Ishikawa (cell line): ENCODE data around the gene SYCP2.

Experiments
- CEBPB ChIP-seq: IDR thresholded peaks from 2 replicates; pipeline ENCODE4 v1.6.1; 2012
- CREB1 ChIP-seq: IDR thresholded peaks from 2 replicates; pipeline ENCODE4 v1.6.1; 2012; ENCODE audit warnings: low read depth
- EGR1 ChIP-seq: IDR thresholded peaks from 2 replicates; pipeline ENCODE4 v1.6.1; 2012
- EP300 ChIP-seq: IDR thresholded peaks from 2 replicates; pipeline ENCODE4 v1.6.1; 2012; ENCODE audit warnings: borderline replicate concordance
- FOXM1 ChIP-seq: IDR thresholded peaks from 2 replicates; pipeline ENCODE4 v1.6.1; 2012; ENCODE audit warnings: low read depth, borderline replicate concordance
- MAX ChIP-seq: IDR thresholded peaks from 2 replicates; pipeline ENCODE4 v1.6.1; 2012
- NFIC ChIP-seq: IDR thresholded peaks from 2 replicates; pipeline ENCODE4 v1.6.1; 2012
- RAD21 ChIP-seq: IDR thresholded peaks from 2 replicates; pipeline ENCODE4 v1.6.1; 2012; ENCODE audit warnings: low read depth
- TAF1 ChIP-seq: IDR thresholded peaks from 2 replicates; pipeline ENCODE4 v1.6.1; 2012; ENCODE audit warnings: low read depth, mild to moderate bottlenecking
- TCF12 ChIP-seq: IDR thresholded peaks from 2 replicates; pipeline ENCODE4 v1.6.1; 2012; ENCODE audit warnings: low read depth
- TEAD4 ChIP-seq: IDR thresholded peaks from 2 replicates; pipeline ENCODE4 v1.6.1; 2012
- USF1 ChIP-seq: IDR thresholded peaks from 2 replicates; pipeline ENCODE4 v1.6.1; 2012
- YY1 ChIP-seq: IDR thresholded peaks from 2 replicates; pipeline ENCODE4 v1.6.1; 2012; ENCODE audit warnings: low read depth
- ZBTB7A ChIP-seq: IDR thresholded peaks from 2 replicates; pipeline ENCODE4 v1.6.1; 2012; ENCODE audit warnings: low read depth
- TF ChIP-seq, protein P1 (sequence below): IDR thresholded peaks from 2 replicates; pipeline ENCODE4 v1.6.1; 2012; ENCODE audit warnings: low read depth, mild to moderate bottlenecking

Gene SYCP2

GRCh38 chr20:59871096-59871495, 62.3 kb downstream of the SYCP2 start:
- TF ChIP-seq USF1 (no peak), YY1 (no peak), EGR1 (no peak), TCF12 (no peak), TAF1 (no peak), FOXM1 (no peak), EP300 (no peak), ZBTB7A (no peak), CEBPB (no peak), TEAD4 (no peak), CREB1 (no peak), NFIC (no peak), RAD21 (no peak), MAX (no peak)
- TF ChIP-seq, protein P1, sequence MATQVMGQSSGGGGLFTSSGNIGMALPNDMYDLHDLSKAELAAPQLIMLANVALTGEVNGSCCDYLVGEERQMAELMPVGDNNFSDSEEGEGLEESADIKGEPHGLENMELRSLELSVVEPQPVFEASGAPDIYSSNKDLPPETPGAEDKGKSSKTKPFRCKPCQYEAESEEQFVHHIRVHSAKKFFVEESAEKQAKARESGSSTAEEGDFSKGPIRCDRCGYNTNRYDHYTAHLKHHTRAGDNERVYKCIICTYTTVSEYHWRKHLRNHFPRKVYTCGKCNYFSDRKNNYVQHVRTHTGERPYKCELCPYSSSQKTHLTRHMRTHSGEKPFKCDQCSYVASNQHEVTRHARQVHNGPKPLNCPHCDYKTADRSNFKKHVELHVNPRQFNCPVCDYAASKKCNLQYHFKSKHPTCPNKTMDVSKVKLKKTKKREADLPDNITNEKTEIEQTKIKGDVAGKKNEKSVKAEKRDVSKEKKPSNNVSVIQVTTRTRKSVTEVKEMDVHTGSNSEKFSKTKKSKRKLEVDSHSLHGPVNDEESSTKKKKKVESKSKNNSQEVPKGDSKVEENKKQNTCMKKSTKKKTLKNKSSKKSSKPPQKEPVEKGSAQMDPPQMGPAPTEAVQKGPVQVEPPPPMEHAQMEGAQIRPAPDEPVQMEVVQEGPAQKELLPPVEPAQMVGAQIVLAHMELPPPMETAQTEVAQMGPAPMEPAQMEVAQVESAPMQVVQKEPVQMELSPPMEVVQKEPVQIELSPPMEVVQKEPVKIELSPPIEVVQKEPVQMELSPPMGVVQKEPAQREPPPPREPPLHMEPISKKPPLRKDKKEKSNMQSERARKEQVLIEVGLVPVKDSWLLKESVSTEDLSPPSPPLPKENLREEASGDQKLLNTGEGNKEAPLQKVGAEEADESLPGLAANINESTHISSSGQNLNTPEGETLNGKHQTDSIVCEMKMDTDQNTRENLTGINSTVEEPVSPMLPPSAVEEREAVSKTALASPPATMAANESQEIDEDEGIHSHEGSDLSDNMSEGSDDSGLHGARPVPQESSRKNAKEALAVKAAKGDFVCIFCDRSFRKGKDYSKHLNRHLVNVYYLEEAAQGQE, result no peak

- TF ChIP-seq CREB1, result no peak
These were observed 67.1 kb downstream of the SYCP2 start for GRCh38 chr20:59866338-59866737.

- TF ChIP-seq MAX (no peak), USF1 (no peak), FOXM1 (no peak), EP300 (no peak), TCF12 (no peak), EGR1 (no peak), CEBPB (no peak), TEAD4 (no peak), RAD21 (no peak), NFIC (no peak), TAF1 (no peak), CREB1 (no peak), ZBTB7A (no peak), YY1 (no peak)
- TF ChIP-seq, protein P1, result no peak
These were observed 68.7 kb downstream of the SYCP2 start for GRCh38 chr20:59864726-59865125.

DNA sequence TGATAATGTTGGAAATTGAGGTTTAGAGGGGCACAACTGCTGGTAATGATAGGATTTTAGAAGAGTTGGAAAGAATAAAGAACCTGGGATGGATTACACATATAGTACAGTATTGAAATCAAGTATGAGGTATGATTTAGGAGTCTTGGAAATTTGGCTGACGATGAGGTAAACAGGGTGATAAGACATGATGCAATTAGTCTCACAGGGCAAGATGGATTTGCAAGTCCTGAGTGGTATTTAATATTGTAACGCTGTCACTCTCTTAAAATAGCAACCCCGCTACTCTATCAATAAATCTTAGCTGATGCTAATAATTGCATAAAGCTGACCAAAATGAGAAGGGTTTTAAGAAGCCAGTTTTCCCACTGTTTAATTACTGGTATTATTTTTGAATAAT, 70.4 kb downstream of the SYCP2 start:
- TF ChIP-seq TEAD4 (no peak), ZBTB7A (no peak), NFIC (no peak), FOXM1 (no peak), CEBPB (no peak), MAX (no peak), TAF1 (no peak), EGR1 (no peak), EP300 (no peak), CREB1 (no peak)

DNA sequence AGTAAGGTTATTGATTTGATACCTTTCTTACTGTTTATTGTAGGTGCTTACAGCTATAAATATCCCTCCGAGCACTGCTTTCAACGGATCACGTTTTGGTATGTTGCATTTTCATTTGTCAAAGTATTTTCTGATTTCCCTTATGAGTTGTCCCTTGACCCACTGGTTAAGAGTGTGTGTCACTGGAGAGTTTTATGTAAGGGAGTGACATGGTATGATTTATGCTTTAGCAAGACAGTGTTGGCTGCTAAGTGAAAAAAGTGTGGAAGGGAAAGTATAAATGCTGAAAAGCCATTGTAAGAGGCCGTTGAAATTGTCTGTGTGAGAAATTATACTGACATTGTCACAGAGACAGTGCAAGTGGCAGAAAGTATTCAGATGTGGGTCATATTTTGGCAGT, 72.0 kb downstream of the SYCP2 start:
- TF ChIP-seq CEBPB (no peak), EGR1 (no peak), CREB1 (no peak), FOXM1 (no peak), EP300 (no peak), TCF12 (no peak)

- no peak for TF ChIP-seq CREB1
- TF ChIP-seq TCF12, result no peak
- TF ChIP-seq TAF1, result no peak
- no peak for TF ChIP-seq MAX
- no peak for TF ChIP-seq EP300
- TF ChIP-seq CEBPB, result no peak
- no peak for TF ChIP-seq ZBTB7A
- no peak for TF ChIP-seq EGR1
- no peak for TF ChIP-seq TEAD4
- no peak for TF ChIP-seq YY1
- no peak for TF ChIP-seq USF1
- TF ChIP-seq, protein P1, result no peak
- TF ChIP-seq NFIC, result no peak
- no peak for TF ChIP-seq FOXM1
- no peak for TF ChIP-seq RAD21
These were observed 75.0 kb downstream of the SYCP2 start for GRCh38 chr20:59858425-59858824.
